Large intestine (tissue), 3 donors: ENCODE data around the gene PTK6. TPM values are rescaled to one million over a fixed set of nuclear protein-coding genes. Genes with fewer than 3 reads are reported as not detected.
"Not testable (repeated sequence)": the region's sequence is repeated elsewhere in the genome, so short reads cannot be mapped to it uniquely, and the experiment has no call there.

Experiments
- DNase-seq, 2 donors: peaks; one replicate each; pipeline versions ENCODE4 v3.0.0 to v3.0.0-alpha.2; 2013
- H3K27ac ChIP-seq: one replicate; pipeline ENCODE4 v1.5.1; 2013; ENCODE audit warnings: low read length
- H3K27me3 ChIP-seq: 2 replicates; pipeline ENCODE4 v1.6.1; 2013; ENCODE audit warnings: low read length; ENCODE audit not compliant: control insufficient read depth, insufficient read depth
- H3K36me3 ChIP-seq: 2 replicates; pipeline ENCODE4 v1.6.1; 2013; ENCODE audit warnings: low read length; ENCODE audit not compliant: control insufficient read depth, insufficient read depth
- H3K4me1 ChIP-seq: one replicate; pipeline ENCODE4 v1.6.1; 2013; ENCODE audit warnings: low read length; ENCODE audit not compliant: control insufficient read depth, insufficient read depth
- H3K4me3 ChIP-seq: one replicate; pipeline ENCODE4 v1.5.1; 2013; ENCODE audit warnings: low read length
- H3K9me3 ChIP-seq: one replicate; pipeline ENCODE4 v1.6.1; 2013; ENCODE audit warnings: mild to moderate bottlenecking, low read depth, low read length, moderate library complexity; ENCODE audit not compliant: control insufficient read depth
- WGBS: methylation state at CpG from one replicate; pipeline ENCODE4 v1.1.5; 2013; ENCODE audit warnings: low lambda C conversion rate; ENCODE audit not compliant: insufficient coverage; 5-methylcytosine and 5-hydroxymethylcytosine counted together
- polyA plus RNA-seq: library from polyadenylated mRNA; unstranded; fragments of 120-200 nt; gene quantifications from one replicate; pipeline ENCODE4 v1.2.1, GENCODE V29; 2013

PTK6 gene
- polyA plus RNA-seq, 1 donor = 0.31 TPM

GRCh38 chr20:63562461-63563224 lies 25.5 kb upstream of the PTK6 start:
- peaks cover 51% of the 10 kb centered on the region for H3K36me3 ChIP-seq
- DNase-seq = no peak
- no peaks in the 10 kb centered on the region for H3K27me3 ChIP-seq
- no peak overlapping the region for H3K27ac ChIP-seq
- H3K9me3 ChIP-seq = peaks cover 6% of the 10 kb centered on the region
- H3K4me3 ChIP-seq = no peak overlapping the region
- no CpG with 5 or more reads among the region's 54 CpGs for WGBS
- H3K4me1 ChIP-seq = no peaks in the 10 kb centered on the region

- no CpG with 5 or more reads among the region's 36 CpGs for WGBS
- H3K4me1 ChIP-seq = no peaks in the 10 kb centered on the region
- H3K36me3 ChIP-seq = peaks cover 49% of the 10 kb centered on the region
- H3K4me3 ChIP-seq = no peak overlapping the region
- H3K27me3 ChIP-seq = no peaks in the 10 kb centered on the region
- H3K27ac ChIP-seq = no peak overlapping the region
- no peak for DNase-seq
- peaks cover 6% of the 10 kb centered on the region for H3K9me3 ChIP-seq
These were observed 24.6 kb upstream of the PTK6 start for GRCh38 chr20:63561624-63562396.

- WGBS = no CpG with 5 or more reads among the region's 26 CpGs
These were observed 23.9 kb upstream of the PTK6 start for GRCh38 chr20:63560856-63561609.

GRCh38 chr20:63560333-63560805 lies 23.2 kb upstream of the PTK6 start:
- WGBS = no CpG with 5 or more reads among the region's 16 CpGs
- Histone ChIP-seq H3K4me3 (no peak overlapping the region), H3K36me3 (peaks cover 43% of the 10 kb centered on the region), H3K27me3 (no peaks in the 10 kb centered on the region), H3K9me3 (peaks cover 8% of the 10 kb centered on the region), H3K27ac (no peak overlapping the region), H3K4me1 (no peaks in the 10 kb centered on the region)
- no peak for DNase-seq

More at GRCh38 chr20:63560856-63561609, 23.9 kb upstream of the PTK6 start:
- Histone ChIP-seq H3K36me3 (peaks cover 46% of the 10 kb centered on the region), H3K27me3 (no peaks in the 10 kb centered on the region), H3K9me3 (peaks cover 7% of the 10 kb centered on the region), H3K4me3 (no peak overlapping the region), H3K27ac (no peak overlapping the region), H3K4me1 (no peaks in the 10 kb centered on the region)
- DNase-seq = no peak

GRCh38 chr20:63559485-63560332 lies 22.5 kb upstream of the PTK6 start:
- H3K9me3 ChIP-seq, H3K4me1 ChIP-seq, H3K27me3 ChIP-seq, DNase-seq, H3K27ac ChIP-seq, H3K4me3 ChIP-seq: not testable (repeated sequence)
- H3K36me3 ChIP-seq = peaks cover 40% of the 10 kb centered on the region
- WGBS = 100% methylated on average over 1 of the region's 31 CpGs

GRCh38 chr20:63558804-63559484 lies 21.8 kb upstream of the PTK6 start:
- Histone ChIP-seq H3K9me3 (peaks cover 8% of the 10 kb centered on the region), H3K27me3 (peaks cover 9% of the 10 kb centered on the region), H3K4me3 (no peak overlapping the region), H3K27ac (no peak overlapping the region), H3K36me3 (peaks cover 34% of the 10 kb centered on the region), H3K4me1 (peaks cover 4% of the 10 kb centered on the region)
- DNase-seq = peak in 1 of 2 donors; percentile 37
- no CpG with 5 or more reads among the region's 14 CpGs for WGBS

GRCh38 chr20:63557481-63557891 lies 20.3 kb upstream of the PTK6 start:
- Histone ChIP-seq H3K9me3 (peaks cover 13% of the 10 kb centered on the region), H3K4me1 (peaks cover 4% of the 10 kb centered on the region), H3K36me3 (peaks cover 23% of the 10 kb centered on the region), H3K4me3 (no peak overlapping the region), H3K27me3 (peaks cover 16% of the 10 kb centered on the region), H3K27ac (no peak overlapping the region)
- DNase-seq = no peak
- WGBS = no CpG with 5 or more reads among the region's 19 CpGs

- Histone ChIP-seq H3K4me3 (no peak overlapping the region), H3K36me3 (peaks cover 20% of the 10 kb centered on the region), H3K4me1 (peaks cover 4% of the 10 kb centered on the region), H3K27me3 (peaks cover 21% of the 10 kb centered on the region), H3K9me3 (peaks cover 13% of the 10 kb centered on the region), H3K27ac (no peak overlapping the region)
- WGBS = no CpG with 5 or more reads among the region's 23 CpGs
- no peak for DNase-seq
These were observed 19.8 kb upstream of the PTK6 start for GRCh38 chr20:63556873-63557478.
